ENCODE data around the gene CPVL.
A peak's percentile ranks its signal among the peaks of the same experiment; 100 is the strongest.

The CPVL gene

GRCh38 chr7:29105191-29105590, 41.1 kb downstream of the CPVL start:
- no peak overlapping the region for H3K4me2 ChIP-seq (ENCODE audit: low read length)
- H3K79me2 ChIP-seq (ENCODE audit: control insufficient read depth, low read length) = no peaks in the 10 kb centered on the region
- H3K9me2 ChIP-seq (replicated peaks; ENCODE audit: control insufficient read depth, low read length) = no peaks in the 10 kb centered on the region
- H3F3A ChIP-seq (ENCODE audit: control insufficient read depth, insufficient read depth) = no peaks in the 10 kb centered on the region
- no peak overlapping the region for H3K4me3 ChIP-seq (ENCODE audit: low read length)
- H3K27me3 ChIP-seq (ENCODE audit: control insufficient read depth, low read length) = peaks cover 14% of the 10 kb centered on the region
- H3K27ac ChIP-seq (ENCODE audit: low read depth, low read length) = no peak overlapping the region
- H3K4me1 ChIP-seq (ENCODE audit: control insufficient read depth, low read length) = no peaks in the 10 kb centered on the region
- H3K36me3 ChIP-seq (ENCODE audit: control insufficient read depth, low read length) = no peaks in the 10 kb centered on the region
- H3K9me3 ChIP-seq (ENCODE audit: control insufficient read depth, insufficient read depth, low read length) = no peaks in the 10 kb centered on the region
- 0 out of 2 replicates have a peak, but pooled peaks cover 3% of the 10 kb centered on the region for H4K20me1 ChIP-seq (ENCODE audit: control insufficient read depth, insufficient read depth, low read depth, low read length)
- TF ChIP-seq, protein P1, sequence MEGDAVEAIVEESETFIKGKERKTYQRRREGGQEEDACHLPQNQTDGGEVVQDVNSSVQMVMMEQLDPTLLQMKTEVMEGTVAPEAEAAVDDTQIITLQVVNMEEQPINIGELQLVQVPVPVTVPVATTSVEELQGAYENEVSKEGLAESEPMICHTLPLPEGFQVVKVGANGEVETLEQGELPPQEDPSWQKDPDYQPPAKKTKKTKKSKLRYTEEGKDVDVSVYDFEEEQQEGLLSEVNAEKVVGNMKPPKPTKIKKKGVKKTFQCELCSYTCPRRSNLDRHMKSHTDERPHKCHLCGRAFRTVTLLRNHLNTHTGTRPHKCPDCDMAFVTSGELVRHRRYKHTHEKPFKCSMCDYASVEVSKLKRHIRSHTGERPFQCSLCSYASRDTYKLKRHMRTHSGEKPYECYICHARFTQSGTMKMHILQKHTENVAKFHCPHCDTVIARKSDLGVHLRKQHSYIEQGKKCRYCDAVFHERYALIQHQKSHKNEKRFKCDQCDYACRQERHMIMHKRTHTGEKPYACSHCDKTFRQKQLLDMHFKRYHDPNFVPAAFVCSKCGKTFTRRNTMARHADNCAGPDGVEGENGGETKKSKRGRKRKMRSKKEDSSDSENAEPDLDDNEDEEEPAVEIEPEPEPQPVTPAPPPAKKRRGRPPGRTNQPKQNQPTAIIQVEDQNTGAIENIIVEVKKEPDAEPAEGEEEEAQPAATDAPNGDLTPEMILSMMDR (IDR thresholded peaks at IDR 0.05; ENCODE audit: low read depth, low read length, poor library complexity, severe bottlenecking) = no peak
- TF ChIP-seq EZH2phosphoT487 (IDR thresholded peaks at IDR 0.05; ENCODE audit: borderline replicate concordance, low read length) = no peak

DNA sequence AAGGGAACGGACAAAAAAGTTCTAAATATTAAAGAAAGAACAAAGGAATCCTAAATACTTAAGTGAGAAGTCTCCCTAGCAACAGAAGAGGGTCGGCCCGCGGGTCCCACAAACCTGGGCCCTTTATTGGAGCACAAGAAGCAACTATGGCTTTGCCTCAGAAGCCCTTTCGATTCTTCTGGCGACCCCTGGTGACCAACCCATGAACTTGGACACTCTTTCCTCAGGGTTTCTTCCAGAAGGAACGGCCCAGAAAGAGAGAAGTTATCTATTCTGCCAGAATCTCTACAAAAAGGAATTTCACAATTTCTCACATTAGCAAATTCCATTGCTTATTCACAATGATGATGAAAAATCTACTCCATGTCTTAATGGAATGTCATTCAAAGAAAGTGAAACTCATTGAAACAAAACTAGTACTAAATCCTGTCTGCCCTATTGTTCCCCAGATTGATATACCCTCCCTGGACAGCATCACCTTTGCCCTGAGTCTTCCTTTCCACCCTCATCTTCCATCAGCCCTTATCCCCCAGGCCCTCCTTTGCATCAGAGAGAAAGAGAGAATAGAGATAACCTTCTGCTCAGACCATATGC, 43.7 kb downstream of the CPVL start:
- no peak overlapping the region for H3K4me2 ChIP-seq (ENCODE audit: low read length)
- H3F3A ChIP-seq (ENCODE audit: control insufficient read depth, insufficient read depth) = no peaks in the 10 kb centered on the region
- H3K36me3 ChIP-seq (ENCODE audit: control insufficient read depth, low read length) = no peaks in the 10 kb centered on the region
- no peaks in the 10 kb centered on the region for H3K4me1 ChIP-seq (ENCODE audit: control insufficient read depth, low read length)
- H3K9me2 ChIP-seq (replicated peaks; ENCODE audit: control insufficient read depth, low read length) = no peaks in the 10 kb centered on the region
- H4K20me1 ChIP-seq (ENCODE audit: control insufficient read depth, insufficient read depth, low read depth, low read length) = 0 out of 2 replicates have a peak, but pooled peaks cover 3% of the 10 kb centered on the region
- no peaks in the 10 kb centered on the region for H3K27me3 ChIP-seq (ENCODE audit: control insufficient read depth, low read length)
- H3K27ac ChIP-seq (ENCODE audit: low read depth, low read length) = no peak overlapping the region
- no peaks in the 10 kb centered on the region for H3K79me2 ChIP-seq (ENCODE audit: control insufficient read depth, low read length)
- TF ChIP-seq EZH2phosphoT487 (IDR thresholded peaks at IDR 0.05; ENCODE audit: borderline replicate concordance, low read length) = no peak
- TF ChIP-seq, protein P1 (IDR thresholded peaks at IDR 0.05; ENCODE audit: low read depth, low read length, poor library complexity, severe bottlenecking) = peak; percentile 69
- H3K4me3 ChIP-seq (ENCODE audit: low read length) = no peak overlapping the region
- H3K9me3 ChIP-seq (ENCODE audit: control insufficient read depth, insufficient read depth, low read length) = no peaks in the 10 kb centered on the region

GRCh38 chr7:29100924-29101323, 45.4 kb downstream of the CPVL start:
- Histone ChIP-seq H3K4me3 (ENCODE audit: low read length) (no peak overlapping the region), H3K9me2 (replicated peaks; ENCODE audit: control insufficient read depth, low read length) (no peaks in the 10 kb centered on the region), H3K9me3 (ENCODE audit: control insufficient read depth, insufficient read depth, low read length) (no peaks in the 10 kb centered on the region), H3K36me3 (ENCODE audit: control insufficient read depth, low read length) (no peaks in the 10 kb centered on the region), H4K20me1 (ENCODE audit: control insufficient read depth, insufficient read depth, low read depth, low read length) (no peaks in the 10 kb centered on the region), H3K4me2 (ENCODE audit: low read length) (no peak overlapping the region), H3K79me2 (ENCODE audit: control insufficient read depth, low read length) (no peaks in the 10 kb centered on the region), H3K4me1 (ENCODE audit: control insufficient read depth, low read length) (no peaks in the 10 kb centered on the region), H3F3A (ENCODE audit: control insufficient read depth, insufficient read depth) (no peaks in the 10 kb centered on the region), H3K27me3 (ENCODE audit: control insufficient read depth, low read length) (no peaks in the 10 kb centered on the region; the same call in 1 of the 2 replicates), H3K27ac (ENCODE audit: low read depth, low read length) (no peak overlapping the region)
- TF ChIP-seq, protein P1 (IDR thresholded peaks at IDR 0.05; ENCODE audit: low read depth, low read length, poor library complexity, severe bottlenecking) = no peak
- TF ChIP-seq EZH2phosphoT487 (IDR thresholded peaks at IDR 0.05; ENCODE audit: borderline replicate concordance, low read length) = no peak
